Measurements from ENCODE around the gene ADIPOR2.

Gene ADIPOR2

GRCh38 chr12:1819050-1819449 lies 128.2 kb downstream of the ADIPOR2 start:
- no peak overlapping the region for H3K4me3 ChIP-seq (ENCODE audit: low read length)
- DNase-seq (ENCODE audit: low read depth, low spot score), result no peak

GRCh38 chr12:1819571-1819970 lies 128.7 kb downstream of the ADIPOR2 start:
- no peak overlapping the region for H3K4me3 ChIP-seq (ENCODE audit: low read length)
- DNase-seq (ENCODE audit: low read depth, low spot score), result no peak

- DNase-seq (ENCODE audit: low read depth, low spot score), result no peak
- H3K4me3 ChIP-seq (ENCODE audit: low read length), result no peak within 1 kb of the TSS
Observed at GRCh38 chr12:1820191-1820895, 129.5 kb downstream of the ADIPOR2 start, which contains the start of gene LRTM2. TSS of gene LRTM2 (plus strand) at chr12:1820565. CDS start at chr12:1828149, 7,584 bp downstream.

GRCh38 chr12:1820896-1821291 lies 130.0 kb downstream of the ADIPOR2 start:
- no peak for DNase-seq (ENCODE audit: low read depth, low spot score)
- no peak overlapping the region for H3K4me3 ChIP-seq (ENCODE audit: low read length)

GRCh38 chr12:1821805-1822204 lies 130.9 kb downstream of the ADIPOR2 start:
- DNase-seq (ENCODE audit: low read depth, low spot score), result no peak
- H3K4me3 ChIP-seq (ENCODE audit: low read length), result no peak overlapping the region

GRCh38 chr12:1822699-1823098 lies 131.8 kb downstream of the ADIPOR2 start:
- no peak for DNase-seq (ENCODE audit: low read depth, low spot score)
- H3K4me3 ChIP-seq (ENCODE audit: low read length), result no peak overlapping the region

- no peak overlapping the region for H3K4me3 ChIP-seq (ENCODE audit: low read length)
- no peak for DNase-seq (ENCODE audit: low read depth, low spot score)
Observed at GRCh38 chr12:1823237-1823636, 132.4 kb downstream of the ADIPOR2 start.

- DNase-seq (ENCODE audit: low read depth, low spot score), result no peak
- H3K4me3 ChIP-seq (ENCODE audit: low read length), result no peak overlapping the region
Observed at GRCh38 chr12:1825382-1826102, 134.7 kb downstream of the ADIPOR2 start.

- H3K4me3 ChIP-seq (ENCODE audit: low read length), result no peak overlapping the region
- no peak for DNase-seq (ENCODE audit: low read depth, low spot score)
Observed at GRCh38 chr12:1826401-1826800, 135.5 kb downstream of the ADIPOR2 start.

- no peak for DNase-seq (ENCODE audit: low read depth, low spot score)
- H3K4me3 ChIP-seq (ENCODE audit: low read length), result no peak overlapping the region
Observed at GRCh38 chr12:1826867-1827705, 136.2 kb downstream of the ADIPOR2 start.

GRCh38 chr12:1827826-1828805 lies 137.2 kb downstream of the ADIPOR2 start:
- H3K4me3 ChIP-seq (ENCODE audit: low read length), result no peak overlapping the region
- no peak for DNase-seq (ENCODE audit: low read depth, low spot score)

- no peak for DNase-seq (ENCODE audit: low read depth, low spot score)
- H3K4me3 ChIP-seq (ENCODE audit: low read length), result no peak overlapping the region
Observed at GRCh38 chr12:1828856-1829255, 138.0 kb downstream of the ADIPOR2 start.

- no peak for DNase-seq (ENCODE audit: low read depth, low spot score)
- H3K4me3 ChIP-seq (ENCODE audit: low read length), result no peak overlapping the region
Observed at GRCh38 chr12:1829306-1829900, 138.5 kb downstream of the ADIPOR2 start.

- no peak for DNase-seq (ENCODE audit: low read depth, low spot score)
- no peak overlapping the region for H3K4me3 ChIP-seq (ENCODE audit: low read length)
Observed at GRCh38 chr12:1830401-1830845, 139.6 kb downstream of the ADIPOR2 start.

GRCh38 chr12:1830981-1831963 lies 140.4 kb downstream of the ADIPOR2 start:
- no peak for DNase-seq (ENCODE audit: low read depth, low spot score)
- H3K4me3 ChIP-seq (ENCODE audit: low read length), result no peak overlapping the region

- DNase-seq (ENCODE audit: low read depth, low spot score), result no peak
- H3K4me3 ChIP-seq (ENCODE audit: low read length), result no peak overlapping the region
Observed at GRCh38 chr12:1832801-1833595, 142.1 kb downstream of the ADIPOR2 start.

All from Jurkat, Clone E6-1 (cell line).